GM10847 (cell line): ENCODE data around the gene NSMCE4A.

Experiments used
- POLR2A ChIP-seq: IDR thresholded peaks from 2 replicates; pipeline ENCODE4 v1.6.1; 2011; ENCODE audit not compliant: insufficient read length; ENCODE audit errors: extremely low read depth

Gene NSMCE4A

DNA sequence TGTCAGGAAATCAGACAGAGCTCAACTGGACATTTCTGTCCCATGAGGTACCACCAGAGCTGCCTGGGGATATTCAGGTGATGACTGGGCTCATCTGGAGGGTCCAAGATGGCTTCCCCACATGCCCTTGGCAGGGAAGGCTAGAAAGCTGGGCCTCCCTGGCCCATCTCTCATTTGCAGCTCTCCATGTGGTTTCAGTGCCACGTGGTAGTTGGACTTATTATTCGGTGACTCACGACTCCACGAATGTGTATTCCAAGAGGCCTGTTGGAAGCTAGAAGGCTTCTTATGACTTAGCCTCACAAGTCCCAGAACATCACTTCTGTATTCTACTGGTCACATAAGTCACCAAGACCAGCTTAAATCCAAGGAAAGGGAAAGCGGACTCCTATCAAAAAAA, 22.8 kb downstream of the NSMCE4A start:
- TF ChIP-seq POLR2A, result no peak

DNA sequence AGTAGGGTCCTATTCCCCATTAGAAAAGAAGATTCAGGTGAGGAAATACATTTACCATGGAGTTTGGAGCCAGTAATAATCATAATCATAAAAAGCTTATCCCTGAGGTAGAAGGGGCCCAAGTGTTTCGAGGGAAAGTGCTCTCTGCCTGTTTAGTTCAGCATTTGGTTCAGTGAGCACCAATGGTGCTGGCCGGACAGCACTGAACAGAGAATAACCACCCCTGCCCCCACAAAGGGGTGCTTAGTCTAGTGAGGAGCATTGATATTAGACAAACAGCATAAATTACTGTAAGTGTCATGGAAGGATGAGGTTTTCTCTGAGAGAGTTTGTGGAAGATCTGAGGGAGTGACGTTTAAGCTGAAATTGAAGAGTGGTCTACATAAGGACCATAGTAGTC, 25.6 kb downstream of the NSMCE4A start:
- no peak for TF ChIP-seq POLR2A

GRCh38 chr10:121949049-121949448, 26.0 kb downstream of the NSMCE4A start:
- TF ChIP-seq POLR2A, result no peak

GRCh38 chr10:121947343-121948330, 27.4 kb downstream of the NSMCE4A start:
- no peak for TF ChIP-seq POLR2A

- TF ChIP-seq POLR2A, result no peak
Measured at GRCh38 chr10:121942749-121943416, 32.1 kb downstream of the NSMCE4A start.

- TF ChIP-seq POLR2A, result no peak
Measured at GRCh38 chr10:121941532-121941931, 33.5 kb downstream of the NSMCE4A start.

DNA sequence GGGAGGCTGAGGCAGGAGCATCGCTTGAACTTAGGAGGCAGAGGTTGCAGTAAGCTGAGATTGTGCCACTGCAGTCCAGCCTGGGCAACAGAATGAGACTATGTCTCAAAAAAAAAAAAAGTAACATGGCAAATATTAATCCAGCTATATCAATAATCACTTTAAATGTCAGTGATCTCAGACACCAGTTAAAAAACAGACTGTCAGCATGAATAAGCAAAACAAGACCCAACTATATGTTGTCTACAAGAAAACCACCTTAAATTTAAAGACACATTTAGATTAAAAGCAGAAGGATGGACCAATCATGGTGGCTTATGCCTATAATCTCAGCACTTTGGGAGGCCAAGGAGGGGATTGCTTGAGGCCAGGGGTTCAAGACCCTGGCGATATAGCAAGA, 38.7 kb downstream of the NSMCE4A start:
- TF ChIP-seq POLR2A, result no peak

DNA sequence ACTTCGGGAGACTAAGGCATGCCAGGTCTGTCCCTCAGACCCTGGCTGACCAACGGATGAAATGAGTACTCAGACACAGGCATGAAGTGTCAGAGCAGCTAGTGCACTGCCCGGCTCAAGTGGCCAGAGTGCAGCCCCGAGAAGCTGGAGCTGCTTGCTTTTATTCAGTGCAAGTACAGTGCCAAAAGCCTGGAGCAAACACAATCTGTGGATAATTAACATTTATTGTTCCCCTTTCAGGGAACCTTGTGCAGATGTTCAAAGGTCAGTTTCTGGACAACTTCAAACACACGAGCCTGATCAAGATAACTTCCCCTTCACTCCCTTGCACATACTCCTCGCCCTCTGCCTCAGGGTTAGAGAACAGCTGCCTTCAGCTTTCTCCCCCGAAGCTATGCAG, 39.3 kb downstream of the NSMCE4A start:
- TF ChIP-seq POLR2A, result no peak

GRCh38 chr10:121928528-121928884, 46.5 kb downstream of the NSMCE4A start:
- no peak for TF ChIP-seq POLR2A

- TF ChIP-seq POLR2A, result peak; percentile 81
Measured at GRCh38 chr10:121927841-121928527, 47.0 kb downstream of the NSMCE4A start, which contains the start of gene ATE1. Gene ATE1, minus strand, starts transcription at chr10:121928031. Its CDS starts 82 bp downstream, at chr10:121927949.

- no peak for TF ChIP-seq POLR2A
Measured at GRCh38 chr10:121927318-121927840, 47.6 kb downstream of the NSMCE4A start.

- no peak for TF ChIP-seq POLR2A
Measured at GRCh38 chr10:121926671-121927317, 48.2 kb downstream of the NSMCE4A start.

GRCh38 chr10:121926157-121926556, 48.9 kb downstream of the NSMCE4A start:
- no peak for TF ChIP-seq POLR2A

GRCh38 chr10:121921238-121921931, 53.6 kb downstream of the NSMCE4A start:
- no peak for TF ChIP-seq POLR2A
